Fibroblast of the aortic adventitia (primary cell): ENCODE measurements around the gene TOPAZ1. TPM values are rescaled to one million over a fixed set of nuclear protein-coding genes. Genes with fewer than 3 reads are reported as not detected.

Experiments used
- DNase-seq: peaks from one replicate; pipeline ENCODE4 v3.0.0-alpha.2; 2010; ENCODE audit warnings: low read depth
- H3K4me3 ChIP-seq: 2 replicates; pipeline ENCODE4 v1.5.1; 2011; ENCODE audit warnings: low read depth, mild to moderate bottlenecking, control low read depth, low read length, moderate library complexity
- total RNA-seq: library from RNA; depleted of rRNA; stranded (reverse); fragments of >200 nt; gene quantifications from 2 replicates; pipeline ENCODE4 v1.2.3, GENCODE V29; 2012; ENCODE audit warnings: low replicate concordance
- TF ChIP-seq, protein P1 (sequence below): IDR thresholded peaks from 2 replicates; pipeline ENCODE4 v1.5.1; 2011; ENCODE audit warnings: mild to moderate bottlenecking, low read length, control low read depth, inconsistent platforms; ENCODE audit not compliant: insufficient read depth

The TOPAZ1 gene
- total RNA-seq, 1 donor = not detected

GRCh38 chr3:44238889-44239288 lies 2.8 kb upstream of the TOPAZ1 start:
- DNase-seq = no peak
- TF ChIP-seq, protein P1, sequence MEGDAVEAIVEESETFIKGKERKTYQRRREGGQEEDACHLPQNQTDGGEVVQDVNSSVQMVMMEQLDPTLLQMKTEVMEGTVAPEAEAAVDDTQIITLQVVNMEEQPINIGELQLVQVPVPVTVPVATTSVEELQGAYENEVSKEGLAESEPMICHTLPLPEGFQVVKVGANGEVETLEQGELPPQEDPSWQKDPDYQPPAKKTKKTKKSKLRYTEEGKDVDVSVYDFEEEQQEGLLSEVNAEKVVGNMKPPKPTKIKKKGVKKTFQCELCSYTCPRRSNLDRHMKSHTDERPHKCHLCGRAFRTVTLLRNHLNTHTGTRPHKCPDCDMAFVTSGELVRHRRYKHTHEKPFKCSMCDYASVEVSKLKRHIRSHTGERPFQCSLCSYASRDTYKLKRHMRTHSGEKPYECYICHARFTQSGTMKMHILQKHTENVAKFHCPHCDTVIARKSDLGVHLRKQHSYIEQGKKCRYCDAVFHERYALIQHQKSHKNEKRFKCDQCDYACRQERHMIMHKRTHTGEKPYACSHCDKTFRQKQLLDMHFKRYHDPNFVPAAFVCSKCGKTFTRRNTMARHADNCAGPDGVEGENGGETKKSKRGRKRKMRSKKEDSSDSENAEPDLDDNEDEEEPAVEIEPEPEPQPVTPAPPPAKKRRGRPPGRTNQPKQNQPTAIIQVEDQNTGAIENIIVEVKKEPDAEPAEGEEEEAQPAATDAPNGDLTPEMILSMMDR = no peak
- no peak overlapping the region for H3K4me3 ChIP-seq

DNA sequence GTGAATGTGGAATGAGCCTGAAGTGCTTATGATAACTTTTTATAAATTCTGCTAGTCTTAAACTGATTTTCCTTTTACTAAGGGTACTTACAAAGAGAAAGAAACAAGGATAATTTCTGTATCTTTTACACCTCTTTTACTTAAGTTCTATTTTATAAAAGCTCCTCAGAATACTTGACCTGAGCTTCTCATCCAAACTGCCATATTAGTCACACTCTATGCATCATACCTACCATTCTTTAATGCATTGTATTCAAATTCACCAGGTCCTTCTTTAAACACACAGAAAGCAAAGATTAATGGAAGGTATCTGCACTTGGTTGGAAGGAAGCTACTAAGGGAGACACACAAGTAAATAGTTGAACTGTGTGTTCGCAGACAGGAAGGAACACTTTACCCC lies 1.6 kb upstream of the TOPAZ1 start:
- DNase-seq = no peak
- TF ChIP-seq, protein P1 = no peak

DNA sequence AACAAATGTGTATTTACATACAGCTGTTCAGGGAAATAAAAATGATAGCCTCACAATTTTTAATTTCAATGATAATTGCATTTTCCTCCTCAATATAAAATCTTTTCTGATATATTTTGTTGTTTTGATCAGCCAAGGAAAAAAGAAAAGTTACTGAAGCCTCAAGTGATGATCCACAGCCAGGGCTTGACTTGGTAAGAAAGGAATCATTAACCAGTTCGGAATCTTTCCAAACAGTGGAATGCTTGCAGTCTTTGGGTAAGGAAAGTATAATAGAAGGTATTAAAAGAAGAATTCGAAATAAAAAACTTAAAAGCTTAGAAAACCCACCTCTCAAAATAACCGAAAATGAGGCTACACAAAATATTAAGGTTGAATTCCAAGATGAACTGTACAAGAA lies 1.0 kb downstream of the TOPAZ1 start:
- TF ChIP-seq, protein P1 = no peak
- no peak overlapping the region for H3K4me3 ChIP-seq
- DNase-seq = no peak

More for the DNA sequence above, 1.6 kb upstream of the TOPAZ1 start:
- H3K4me3 ChIP-seq = no peak overlapping the region

GRCh38 chr3:44248152-44248551 lies 6.5 kb downstream of the TOPAZ1 start:
- TF ChIP-seq, protein P1 = no peak
- no peak for DNase-seq
- no peak overlapping the region for H3K4me3 ChIP-seq

DNA sequence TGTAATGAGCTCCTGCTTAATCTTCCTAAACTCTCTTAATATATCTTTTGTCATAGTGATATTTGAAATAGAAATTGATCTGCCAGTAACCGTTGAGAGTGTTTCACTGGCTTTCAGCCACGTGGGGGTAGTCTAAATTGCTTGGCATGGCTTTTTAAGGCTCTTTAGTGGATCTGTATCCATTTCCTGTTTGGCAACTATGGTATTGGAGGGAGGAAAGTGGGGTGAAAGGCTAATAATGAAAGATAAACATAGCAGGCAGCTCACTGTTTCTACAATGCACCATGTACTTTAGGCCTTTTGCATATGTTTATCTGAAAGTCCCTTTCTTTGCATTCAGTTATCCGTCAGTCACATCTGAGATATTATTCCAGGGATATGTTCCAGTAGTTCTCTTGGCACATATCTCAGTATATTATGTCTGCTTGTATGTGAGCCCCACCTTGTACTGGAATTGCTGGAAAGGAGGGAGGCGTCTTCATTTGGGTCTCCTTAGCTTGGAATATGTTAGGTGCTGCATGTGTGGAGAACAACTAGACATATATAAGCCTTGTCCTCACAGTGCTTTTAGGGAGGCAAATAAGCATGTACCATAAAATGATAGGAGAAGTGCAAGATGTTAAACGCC lies 10.8 kb downstream of the TOPAZ1 start:
- DNase-seq = no peak
- TF ChIP-seq, protein P1 = no peak
- H3K4me3 ChIP-seq = no peak overlapping the region

GRCh38 chr3:44259404-44259803 lies 17.7 kb downstream of the TOPAZ1 start:
- TF ChIP-seq, protein P1 = no peak
- DNase-seq = no peak

DNA sequence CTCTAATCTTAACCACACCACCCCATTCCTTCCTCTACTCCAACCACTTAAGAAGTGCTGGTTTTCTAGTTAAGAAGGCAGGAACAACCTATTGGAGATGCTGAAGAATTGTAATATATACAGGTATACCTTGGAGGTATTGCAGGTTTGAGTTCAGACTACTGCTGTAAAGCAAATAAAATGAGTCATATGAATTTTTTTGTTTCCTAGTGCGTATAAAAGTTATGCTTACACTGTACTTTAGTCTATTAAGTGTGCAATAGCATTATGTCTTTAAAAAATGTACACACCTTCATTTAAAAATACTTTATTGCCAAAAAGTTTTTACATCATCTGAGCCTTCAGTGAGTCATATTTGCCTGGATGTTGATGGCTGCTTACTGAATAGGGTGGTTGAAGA lies 22.5 kb downstream of the TOPAZ1 start:
- no peak overlapping the region for H3K4me3 ChIP-seq
- TF ChIP-seq, protein P1 = no peak

More at GRCh38 chr3:44259404-44259803, 17.7 kb downstream of the TOPAZ1 start:
- no peak overlapping the region for H3K4me3 ChIP-seq

More for the DNA sequence above, 22.5 kb downstream of the TOPAZ1 start:
- DNase-seq = no peak
